ENCODE measurements around the gene AWAT2.

The AWAT2 gene

DNA sequence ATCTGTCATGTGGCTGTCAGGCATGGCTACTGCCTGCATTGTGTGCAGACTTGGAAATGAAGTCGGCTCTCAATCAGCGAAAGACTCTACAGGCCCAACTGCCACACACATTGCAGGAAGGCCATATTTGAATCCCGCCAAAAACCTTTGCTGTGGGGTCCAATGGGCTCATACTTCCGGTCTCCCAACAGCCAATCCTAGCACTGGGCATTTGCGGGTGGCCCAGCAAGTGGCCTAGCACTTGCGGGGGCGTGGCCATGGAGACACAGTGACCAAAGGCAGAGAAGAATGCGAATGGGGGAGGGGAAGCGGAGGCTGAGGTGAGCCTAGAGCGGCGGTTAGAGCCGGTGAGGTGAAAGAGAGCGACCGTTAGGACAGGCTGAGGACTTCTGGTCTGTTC, 12.3 kb upstream of the AWAT2 start, which contains the start of gene OTUD6A:
OTUD6A (plus strand) TSS at position 382 of the 400 bp plus-strand sequence. CDS start 68 bp downstream, outside the sequence.
- no peak for DNase-seq (ENCODE audit: extremely low spot score)
- TF ChIP-seq, protein P1, sequence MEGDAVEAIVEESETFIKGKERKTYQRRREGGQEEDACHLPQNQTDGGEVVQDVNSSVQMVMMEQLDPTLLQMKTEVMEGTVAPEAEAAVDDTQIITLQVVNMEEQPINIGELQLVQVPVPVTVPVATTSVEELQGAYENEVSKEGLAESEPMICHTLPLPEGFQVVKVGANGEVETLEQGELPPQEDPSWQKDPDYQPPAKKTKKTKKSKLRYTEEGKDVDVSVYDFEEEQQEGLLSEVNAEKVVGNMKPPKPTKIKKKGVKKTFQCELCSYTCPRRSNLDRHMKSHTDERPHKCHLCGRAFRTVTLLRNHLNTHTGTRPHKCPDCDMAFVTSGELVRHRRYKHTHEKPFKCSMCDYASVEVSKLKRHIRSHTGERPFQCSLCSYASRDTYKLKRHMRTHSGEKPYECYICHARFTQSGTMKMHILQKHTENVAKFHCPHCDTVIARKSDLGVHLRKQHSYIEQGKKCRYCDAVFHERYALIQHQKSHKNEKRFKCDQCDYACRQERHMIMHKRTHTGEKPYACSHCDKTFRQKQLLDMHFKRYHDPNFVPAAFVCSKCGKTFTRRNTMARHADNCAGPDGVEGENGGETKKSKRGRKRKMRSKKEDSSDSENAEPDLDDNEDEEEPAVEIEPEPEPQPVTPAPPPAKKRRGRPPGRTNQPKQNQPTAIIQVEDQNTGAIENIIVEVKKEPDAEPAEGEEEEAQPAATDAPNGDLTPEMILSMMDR (IDR thresholded peaks at IDR 0.05; ENCODE audit: control extremely low read depth, extremely low read depth, low read depth, missing control alignments) = no peak
- POLR2A ChIA-PET = no interaction called here
- CTCF ChIA-PET = no interaction called here

DNA sequence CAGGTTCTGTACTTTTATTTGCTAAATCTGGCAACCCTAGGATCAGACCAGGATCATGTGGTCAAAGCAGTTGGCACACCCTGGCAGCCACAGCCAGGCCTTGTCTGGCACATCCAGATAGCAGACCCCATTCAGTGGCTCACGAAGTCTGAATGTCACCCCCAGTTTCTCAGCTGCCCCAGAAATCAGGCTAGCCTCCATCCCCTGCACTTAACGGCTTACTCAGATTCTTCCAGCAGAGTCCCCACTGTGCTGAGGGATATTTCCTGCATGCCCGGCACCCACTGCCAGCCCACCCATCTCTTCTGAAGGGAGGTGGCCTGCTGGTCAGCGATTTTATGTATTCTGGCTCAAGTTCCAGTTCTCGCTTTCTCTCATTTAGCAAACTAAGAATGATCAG, 4.7 kb upstream of the AWAT2 start:
- TF ChIP-seq, protein P1 (IDR thresholded peaks at IDR 0.05; ENCODE audit: control extremely low read depth, extremely low read depth, low read depth, missing control alignments) = no peak
- no peak for DNase-seq (ENCODE audit: extremely low spot score)
- ChIA-PET POLR2A (no interaction called here), CTCF (interaction anchor here (1.1 kb wide), 1 partner anchor 23 kb away, joined by 3 read pairs; no protein-coding TSS in a partner anchor)

DNA sequence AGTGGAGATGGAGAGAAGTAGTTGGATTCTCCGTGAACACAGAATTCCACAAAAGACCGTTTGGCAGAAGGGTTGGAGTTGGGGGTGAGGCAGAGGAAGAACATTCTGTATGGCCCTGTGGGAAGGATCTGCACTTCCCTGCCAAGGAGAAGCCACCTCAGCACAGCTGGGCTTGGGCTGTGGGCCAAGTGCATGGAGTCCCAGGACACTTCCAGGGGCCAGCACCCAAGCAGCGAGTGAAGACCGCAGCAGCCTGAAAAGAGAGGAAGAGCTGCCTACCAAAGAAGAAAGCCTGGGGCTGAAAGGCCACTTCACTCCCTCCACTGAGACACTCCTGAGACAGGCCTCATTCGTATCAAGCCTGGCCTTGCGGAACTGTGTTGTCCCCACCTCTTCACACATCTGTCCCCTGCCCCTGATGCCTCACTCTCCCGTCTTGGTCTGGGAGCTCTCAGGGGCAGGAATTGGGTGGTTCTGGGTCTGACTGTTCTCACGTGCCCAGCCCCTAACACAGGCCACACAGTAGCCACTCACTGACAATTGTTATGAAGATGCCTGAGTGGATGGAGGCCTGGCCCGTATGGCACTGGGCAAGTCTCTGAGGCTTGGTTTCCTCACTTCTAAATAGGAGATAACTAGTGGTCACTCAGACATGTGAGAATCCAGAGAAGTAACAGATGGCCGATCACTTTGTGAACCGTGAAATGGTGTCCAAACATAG, 3.3 kb upstream of the AWAT2 start:
- TF ChIP-seq, protein P1 (IDR thresholded peaks at IDR 0.05; ENCODE audit: control extremely low read depth, extremely low read depth, low read depth, missing control alignments) = no peak
- CTCF ChIA-PET = interaction anchor here (1.0 kb wide), 1 partner anchor 23 kb away, joined by 3 read pairs; no protein-coding TSS in a partner anchor
- POLR2A ChIA-PET = no interaction called here
- no peak for DNase-seq (ENCODE audit: extremely low spot score)

DNA sequence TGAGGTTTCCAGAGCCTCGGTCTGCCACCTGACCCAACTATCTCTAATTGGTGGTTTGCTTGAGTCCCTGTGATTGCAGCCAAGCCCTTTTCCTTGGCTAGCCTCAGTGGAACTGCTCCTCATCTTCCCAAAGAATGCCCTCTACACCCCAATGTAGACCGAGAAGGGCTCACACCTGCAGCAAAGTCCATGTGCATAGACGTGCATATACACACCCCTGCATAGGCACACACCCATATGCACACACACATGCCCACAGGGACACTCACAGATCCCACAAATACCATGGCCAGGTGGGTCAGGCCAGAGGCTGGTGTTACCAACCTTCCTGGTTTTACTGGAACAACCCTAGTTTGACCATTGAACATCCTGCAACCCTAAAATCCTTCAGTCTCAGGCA, 332 bp downstream of the AWAT2 start:
- ChIA-PET CTCF (no interaction called here), POLR2A (no interaction called here)
- no peak for DNase-seq (ENCODE audit: extremely low spot score)
- TF ChIP-seq, protein P1 (IDR thresholded peaks at IDR 0.05; ENCODE audit: control extremely low read depth, extremely low read depth, low read depth, missing control alignments) = no peak

DNA sequence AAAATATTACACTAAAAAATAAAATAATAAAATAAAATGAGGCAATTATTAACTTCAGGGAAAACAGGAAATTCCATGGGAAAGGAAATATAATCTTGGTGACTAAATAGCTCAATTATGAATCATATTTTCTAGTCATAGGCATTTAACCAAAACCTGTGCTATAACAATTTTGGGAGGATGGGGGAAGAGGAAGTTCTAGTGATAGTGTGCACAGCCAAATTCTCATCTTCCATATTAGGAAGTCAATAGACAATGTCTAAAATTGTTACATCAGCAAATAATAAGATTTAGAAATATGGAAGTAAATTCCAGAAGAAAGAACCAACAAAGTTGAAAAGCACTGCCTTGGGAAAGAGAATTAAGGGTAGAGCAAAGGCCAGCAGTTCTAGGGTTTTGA, 2.8 kb downstream of the AWAT2 start:
- TF ChIP-seq, protein P1 (IDR thresholded peaks at IDR 0.05; ENCODE audit: control extremely low read depth, extremely low read depth, low read depth, missing control alignments) = no peak
- CTCF ChIA-PET = no interaction called here
- no peak for DNase-seq (ENCODE audit: extremely low spot score)
- POLR2A ChIA-PET = no interaction called here

DNA sequence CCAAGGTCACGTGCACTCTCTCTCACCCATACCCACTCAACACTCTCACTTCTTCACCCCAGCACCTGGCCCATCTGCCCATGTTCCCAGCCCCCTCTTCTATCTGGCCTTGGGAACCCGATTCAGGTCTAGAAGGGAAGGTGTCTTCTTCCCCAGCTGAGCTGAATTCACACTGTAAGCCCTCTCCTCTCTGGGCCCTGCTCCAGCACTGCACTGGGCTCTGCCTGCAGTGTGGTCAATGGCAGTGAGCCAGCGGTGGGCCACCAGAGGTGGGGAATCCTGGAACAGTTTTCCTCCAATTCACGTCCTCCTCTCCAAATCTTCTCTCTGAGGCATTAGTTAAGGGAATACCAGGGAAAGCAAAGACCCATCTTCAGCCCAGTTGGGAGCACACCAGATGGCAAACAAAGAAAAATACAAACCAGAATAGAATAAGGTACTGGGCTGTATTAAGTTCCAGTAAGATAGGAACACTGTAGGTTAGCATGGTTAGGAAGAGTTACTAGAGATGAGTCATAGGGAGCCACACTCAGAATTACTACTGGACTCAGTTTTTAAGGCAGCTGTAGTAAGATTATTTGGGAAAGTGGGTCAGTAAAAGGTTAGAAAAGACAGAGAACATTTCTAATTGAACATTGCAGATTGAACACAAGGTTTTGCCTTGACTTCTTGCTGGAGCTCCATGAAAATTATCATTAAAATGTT, 5.0 kb downstream of the AWAT2 start:
- no peak for DNase-seq (ENCODE audit: extremely low spot score)
- ChIA-PET CTCF (no interaction called here), POLR2A (no interaction called here)
- TF ChIP-seq, protein P1 (IDR thresholded peaks at IDR 0.05; ENCODE audit: control extremely low read depth, extremely low read depth, low read depth, missing control alignments) = no peak
